Measurements from ENCODE around the gene TNS1.

TNS1 gene

GRCh38 chr2:217753460-217754200 lies 249.2 kb downstream of the TNS1 start:
- no peak for DNase-seq

GRCh38 chr2:217752714-217753459 lies 249.9 kb downstream of the TNS1 start:
- no peak for DNase-seq

GRCh38 chr2:217751952-217752351 lies 250.8 kb downstream of the TNS1 start:
- DNase-seq = no peak

GRCh38 chr2:217751192-217751591 lies 251.6 kb downstream of the TNS1 start:
- DNase-seq = no peak

Measured in CD4-positive, alpha-beta T cell treated with Interleukin-10 for 1 hour (primary cell).